Mucosa of descending colon (tissue), 3 donors: ENCODE data around the gene CAMSAP2. TPM values are rescaled to one million over a fixed set of nuclear protein-coding genes. Genes with fewer than 3 reads are reported as not detected.
A peak's percentile ranks its signal among the peaks of the same experiment; 100 is the strongest.

Experiments used
- ATAC-seq: fragments of 200-7000 bp; cut with Tn5 transposase; one replicate; pipeline ENCODE4 v1.9.1; 2020; ENCODE audit warnings: mild to moderate bottlenecking, moderate library complexity
- DNase-seq, 3 donors: peaks; one replicate each; pipeline ENCODE4 v3.0.0-alpha.2; 2020
- H3K36me3 ChIP-seq: fragments of 200-600 bp; one replicate; pipeline ENCODE4 v1.8.0; 2021; ENCODE audit warnings: low read depth, mild to moderate bottlenecking
- H3K4me1 ChIP-seq: fragments of 200-600 bp; one replicate; pipeline ENCODE4 v1.8.0; 2021; ENCODE audit warnings: low read depth, mild to moderate bottlenecking
- H3K4me3 ChIP-seq: fragments of 200-600 bp; one replicate; pipeline ENCODE4 v1.8.0; 2021; ENCODE audit warnings: mild to moderate bottlenecking
- H3K9me3 ChIP-seq: fragments of 200-600 bp; one replicate; pipeline ENCODE4 v1.8.0; 2021; ENCODE audit warnings: mild to moderate bottlenecking
- intact Hi-C, 2 donors: fragments of 100-400 bp; cut with DNase I in 1 of 2; cut with micrococcal nuclease in 1 of 2; formaldehyde crosslinking; loops; one replicate each; pipeline versions ENCODE4 v1.11.0 to v1.11.1; 2022; cut with DNase I, micrococcal nuclease
- total RNA-seq, 3 donors: library from RNA; stranded (reverse); fragmentation: NEBNext Ultra II Directional in 2 of 3; extraction: Animal tissue kit (Norgen Biotek cat#: 25700) in 2 of 3; gene quantifications; one replicate each; pipeline versions ENCODE4 v1.2.1 to v1.2.4, GENCODE V29; 2021 to 2023
- TF ChIP-seq, protein P1 (sequence below): fragments of 200-600 bp; IDR thresholded peaks from one replicate; pipeline ENCODE4 v1.8.0; 2022; ENCODE audit warnings: antibody characterized with exemption, mild to moderate bottlenecking
- donor health status: DM: no; HTN: no; CAD: no; lungs with moderate emphysema.
- donor health status: DM: no; HTN: no; CAD: no.
- donor health status: DM: no; HTN: yes; CAD: no.

The CAMSAP2 gene
- total RNA-seq, 3 donors from 2014 or later, result 5.0 to 34.0 (median 7.1) TPM

DNA sequence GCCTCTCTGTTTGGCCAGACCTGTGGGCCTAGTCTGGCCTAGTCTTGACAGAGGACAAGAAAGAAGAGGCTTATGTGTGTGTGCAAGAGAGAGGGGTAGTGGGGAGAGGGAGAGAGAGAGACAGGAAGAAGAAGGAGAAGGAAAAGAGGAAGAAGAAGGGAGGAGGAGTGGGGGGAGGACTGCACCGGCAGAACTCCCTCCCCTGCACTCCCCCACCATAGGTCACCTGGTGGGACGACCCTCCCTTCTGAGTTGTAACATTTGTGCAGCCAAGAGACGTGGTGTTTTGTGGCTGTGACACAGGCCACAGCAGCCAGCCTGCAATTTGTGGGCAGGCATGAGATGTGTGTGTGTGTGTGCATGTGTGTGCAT is 160.3 kb downstream of the CAMSAP2 start:
- DNase-seq (no peak), ATAC-seq (no peak)
- Histone ChIP-seq H3K9me3 (no peaks in the 10 kb centered on the region), H3K4me1 (peaks cover 40% of the 10 kb centered on the region), H3K4me3 (no peak overlapping the region), H3K36me3 (no peaks in the 10 kb centered on the region)
- intact Hi-C loops, result no loop called here
- TF ChIP-seq, protein P1, sequence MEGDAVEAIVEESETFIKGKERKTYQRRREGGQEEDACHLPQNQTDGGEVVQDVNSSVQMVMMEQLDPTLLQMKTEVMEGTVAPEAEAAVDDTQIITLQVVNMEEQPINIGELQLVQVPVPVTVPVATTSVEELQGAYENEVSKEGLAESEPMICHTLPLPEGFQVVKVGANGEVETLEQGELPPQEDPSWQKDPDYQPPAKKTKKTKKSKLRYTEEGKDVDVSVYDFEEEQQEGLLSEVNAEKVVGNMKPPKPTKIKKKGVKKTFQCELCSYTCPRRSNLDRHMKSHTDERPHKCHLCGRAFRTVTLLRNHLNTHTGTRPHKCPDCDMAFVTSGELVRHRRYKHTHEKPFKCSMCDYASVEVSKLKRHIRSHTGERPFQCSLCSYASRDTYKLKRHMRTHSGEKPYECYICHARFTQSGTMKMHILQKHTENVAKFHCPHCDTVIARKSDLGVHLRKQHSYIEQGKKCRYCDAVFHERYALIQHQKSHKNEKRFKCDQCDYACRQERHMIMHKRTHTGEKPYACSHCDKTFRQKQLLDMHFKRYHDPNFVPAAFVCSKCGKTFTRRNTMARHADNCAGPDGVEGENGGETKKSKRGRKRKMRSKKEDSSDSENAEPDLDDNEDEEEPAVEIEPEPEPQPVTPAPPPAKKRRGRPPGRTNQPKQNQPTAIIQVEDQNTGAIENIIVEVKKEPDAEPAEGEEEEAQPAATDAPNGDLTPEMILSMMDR, result no peak

DNA sequence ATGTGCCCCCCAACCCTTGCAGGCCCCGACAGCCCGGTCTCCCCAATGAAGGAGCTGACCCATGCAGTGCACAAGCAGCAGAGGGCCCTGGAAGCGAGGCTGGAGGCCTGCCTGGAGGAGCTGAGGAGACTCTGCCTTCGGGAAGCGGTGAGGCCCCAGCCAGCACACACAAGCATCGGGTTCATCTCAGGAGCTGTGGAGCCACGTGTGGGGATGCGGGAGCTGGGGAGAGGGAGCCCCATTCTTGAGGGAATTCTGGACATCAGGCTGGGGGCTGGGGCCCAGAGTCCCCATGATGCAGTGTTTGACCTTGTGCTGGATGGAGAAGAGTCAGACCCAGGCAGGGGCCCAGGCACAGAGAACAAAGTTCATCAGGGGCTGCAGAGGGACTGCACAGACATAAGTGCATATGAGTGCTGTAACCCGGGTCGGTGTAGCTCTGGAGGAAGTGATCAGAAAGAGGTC is 160.8 kb downstream of the CAMSAP2 start:
- no peak overlapping the region for H3K4me3 ChIP-seq
- H3K36me3 ChIP-seq, result no peaks in the 10 kb centered on the region
- DNase-seq (peak in 1 of 3 donors; percentile 36), ATAC-seq (no peak)
- peaks cover 40% of the 10 kb centered on the region for H3K4me1 ChIP-seq
- TF ChIP-seq, protein P1, result no peak
- H3K9me3 ChIP-seq, result no peaks in the 10 kb centered on the region
- intact Hi-C loops, result no loop called here

DNA sequence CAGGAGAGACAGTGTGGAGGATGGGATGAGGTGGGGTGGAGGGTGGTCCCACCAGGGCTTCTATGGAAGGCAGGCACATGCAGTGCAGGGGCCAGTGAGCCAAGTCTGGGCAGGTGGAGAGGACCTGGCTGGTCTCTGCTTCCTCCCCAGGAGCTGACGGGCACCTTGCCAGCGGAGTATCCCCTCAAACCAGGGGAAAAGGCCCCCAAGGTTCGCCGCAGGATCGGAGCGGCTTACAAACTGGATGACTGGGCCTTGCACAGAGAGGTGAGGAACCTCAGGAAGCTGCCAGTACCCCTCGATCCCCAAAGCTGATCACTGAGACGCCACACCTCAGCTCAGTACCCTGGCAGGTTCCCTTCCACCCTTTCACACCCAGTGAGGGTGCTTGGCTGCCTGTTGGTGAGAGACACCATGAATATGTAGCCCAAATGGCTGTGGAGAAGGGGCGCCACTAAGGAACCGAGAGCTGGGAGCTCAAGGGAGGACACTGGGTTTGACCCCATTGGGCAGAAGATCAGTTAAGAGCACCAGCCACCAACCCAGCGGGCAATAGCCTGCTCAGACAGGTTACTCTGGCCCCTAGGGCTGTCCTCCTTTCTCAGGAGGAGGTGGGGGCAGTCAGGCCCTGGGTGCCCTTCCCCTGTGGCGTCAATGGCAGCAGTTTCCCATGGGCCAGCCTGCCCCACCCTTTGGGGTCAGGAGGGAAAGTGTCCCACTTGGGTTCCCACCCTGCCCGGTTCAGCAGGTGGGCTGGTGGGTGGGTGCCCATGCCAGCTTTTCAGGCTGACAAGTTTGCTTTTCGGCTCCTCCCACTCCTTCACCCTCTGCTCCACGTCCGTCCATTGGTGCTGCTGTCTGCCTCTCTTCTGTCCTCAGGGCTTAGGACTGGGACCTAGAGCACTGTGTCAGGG is 161.5 kb downstream of the CAMSAP2 start:
- no peak overlapping the region for H3K4me3 ChIP-seq
- DNase-seq, result peak in 1 of 3 donors; percentile 57
- TF ChIP-seq, protein P1, result no peak
- intact Hi-C loops, result no loop called here
- ATAC-seq, result no peak
- peaks cover 45% of the 10 kb centered on the region for H3K4me1 ChIP-seq
- no peaks in the 10 kb centered on the region for H3K36me3 ChIP-seq
- no peaks in the 10 kb centered on the region for H3K9me3 ChIP-seq

- Histone ChIP-seq H3K36me3 (no peaks in the 10 kb centered on the region), H3K9me3 (no peaks in the 10 kb centered on the region), H3K4me3 (no peak overlapping the region), H3K4me1 (peaks cover 52% of the 10 kb centered on the region)
- TF ChIP-seq, protein P1, result no peak
- peak in 1 of 3 donors; percentile 47 for DNase-seq
- ATAC-seq, result no peak
- intact Hi-C loops, result no loop called here
Measured at GRCh38 chr1:200900877-200901276, 162.2 kb downstream of the CAMSAP2 start.

DNA sequence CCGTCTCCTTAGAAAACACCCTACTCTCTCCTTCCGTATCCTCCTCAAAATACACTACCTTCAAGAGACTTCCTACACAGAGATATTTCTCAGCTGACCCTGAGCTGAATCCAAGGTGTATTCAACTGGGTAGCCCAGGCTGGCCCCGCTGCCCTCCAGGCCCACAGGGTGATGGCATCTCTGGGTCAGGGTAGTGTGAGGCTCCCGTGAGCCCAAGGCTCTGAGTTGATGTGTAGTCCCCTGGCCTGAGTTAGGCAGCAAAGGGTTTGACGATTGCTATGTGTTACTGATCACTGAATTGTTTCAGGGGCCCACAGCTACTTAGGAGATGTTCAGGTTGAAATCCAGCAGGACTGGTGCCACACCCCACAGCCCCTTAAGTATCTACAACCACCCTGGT is 162.7 kb downstream of the CAMSAP2 start:
- TF ChIP-seq, protein P1, result no peak
- Histone ChIP-seq H3K4me1 (peaks cover 57% of the 10 kb centered on the region), H3K9me3 (no peaks in the 10 kb centered on the region), H3K4me3 (no peak overlapping the region), H3K36me3 (no peaks in the 10 kb centered on the region)
- intact Hi-C loops, result no loop called here
- DNase-seq, result no peak
- no peak for ATAC-seq
